H9 (cell line): ENCODE results near the gene PROM1. TPM values are rescaled to one million over a fixed set of nuclear protein-coding genes. Genes with fewer than 3 reads are reported as not detected.

Experiments
- DNase-seq: peaks from one replicate; pipeline ENCODE4 v3.0.0-alpha.2; 2017
- H2AFZ ChIP-seq: one replicate; pipeline ENCODE4 v1.6.1; 2013; ENCODE audit warnings: mild to moderate bottlenecking, low read length, control low read depth, moderate library complexity
- H2AK5ac ChIP-seq: 2 replicates; pipeline ENCODE4 v1.6.1; 2013; ENCODE audit warnings: low read length, control low read depth, mixed read lengths; ENCODE audit not compliant: insufficient read length
- H2BK120ac ChIP-seq: one replicate; pipeline ENCODE4 v1.6.1; 2013; ENCODE audit warnings: low read depth, mild to moderate bottlenecking, low read length, control low read depth, inconsistent platforms; ENCODE audit not compliant: poor library complexity, severe bottlenecking
- H2BK12ac ChIP-seq: 2 replicates; pipeline ENCODE4 v1.6.1; 2013; ENCODE audit warnings: low read length, control low read depth, mixed read lengths, low read depth; ENCODE audit not compliant: insufficient read length
- H2BK15ac ChIP-seq: 2 replicates; pipeline ENCODE4 v1.6.1; 2013; ENCODE audit warnings: low read depth, low read length, control low read depth
- H2BK20ac ChIP-seq: one replicate; pipeline ENCODE4 v1.6.1; 2013; ENCODE audit warnings: low read depth, mild to moderate bottlenecking, low read length, control low read depth, inconsistent platforms; ENCODE audit not compliant: poor library complexity, severe bottlenecking
- H2BK5ac ChIP-seq: 2 replicates; pipeline ENCODE4 v1.6.1; 2013; ENCODE audit warnings: low read length, control low read depth, mixed read lengths; ENCODE audit not compliant: insufficient read length
- H3K14ac ChIP-seq: 2 replicates; pipeline ENCODE4 v1.6.1; 2013; ENCODE audit warnings: low read length, control low read depth; ENCODE audit not compliant: insufficient read depth
- H3K18ac ChIP-seq: 2 replicates; pipeline ENCODE4 v1.6.1; 2013; ENCODE audit warnings: low read depth, mild to moderate bottlenecking, mixed read lengths, low read length, control low read depth; ENCODE audit not compliant: insufficient read length
- H3K23ac ChIP-seq: 2 replicates; pipeline ENCODE4 v1.6.1; 2013; ENCODE audit warnings: low read length, control low read depth, mixed read lengths, low read depth; ENCODE audit not compliant: insufficient read length
- H3K23me2 ChIP-seq: 2 replicates; pipeline ENCODE4 v1.6.1; 2013; ENCODE audit warnings: low read depth, mild to moderate bottlenecking, mixed read lengths, low read length, control low read depth; ENCODE audit not compliant: insufficient read length, poor library complexity, severe bottlenecking
- H3K27ac ChIP-seq: 2 replicates; pipeline ENCODE4 v1.5.1; 2013; ENCODE audit warnings: low read length, control low read depth, mixed read lengths, low read depth; ENCODE audit not compliant: insufficient read length
- H3K27me3 ChIP-seq: 2 replicates; pipeline ENCODE4 v1.6.1; 2013; ENCODE audit warnings: low read length, control low read depth, inconsistent platforms; ENCODE audit not compliant: insufficient read depth
- H3K4ac ChIP-seq: 2 replicates; pipeline ENCODE4 v1.6.1; 2013; ENCODE audit warnings: low read depth, mild to moderate bottlenecking, control low read depth, inconsistent platforms, low read length, moderate library complexity
- H3K4me1 ChIP-seq: 2 replicates; pipeline ENCODE4 v1.6.1; 2013; ENCODE audit warnings: low read length, control low read depth, inconsistent platforms; ENCODE audit not compliant: insufficient read depth
- H3K4me2 ChIP-seq: 2 replicates; pipeline ENCODE4 v1.6.1; 2013; ENCODE audit warnings: low read length, control low read depth, mixed read lengths; ENCODE audit not compliant: insufficient read length, insufficient read depth
- H3K56ac ChIP-seq: 2 replicates; pipeline ENCODE4 v1.6.1; 2013; ENCODE audit warnings: low read depth, mild to moderate bottlenecking, mixed read lengths, low read length, control low read depth; ENCODE audit not compliant: insufficient read length
- H3K79me1 ChIP-seq: 2 replicates; pipeline ENCODE4 v1.6.1; 2013; ENCODE audit warnings: low read depth, mild to moderate bottlenecking, moderate library complexity, low read length, control low read depth, inconsistent platforms; ENCODE audit not compliant: insufficient read depth, poor library complexity, severe bottlenecking
- H3K79me2 ChIP-seq: 2 replicates; pipeline ENCODE4 v1.6.1; 2013; ENCODE audit warnings: low read length, control low read depth, inconsistent platforms; ENCODE audit not compliant: insufficient read depth
- H3K9ac ChIP-seq: 2 replicates; pipeline ENCODE4 v1.6.1; 2013; ENCODE audit warnings: low read length, control low read depth, mixed read lengths; ENCODE audit not compliant: insufficient read length; ENCODE audit errors: extremely low read depth
- H3K9me3 ChIP-seq: one replicate; pipeline ENCODE4 v1.6.1; 2013; ENCODE audit warnings: low read depth, low read length, inconsistent platforms; ENCODE audit not compliant: control insufficient read depth
- H3T11ph ChIP-seq: one replicate; pipeline ENCODE4 v1.6.1; 2013; ENCODE audit warnings: mild to moderate bottlenecking, low read length, control low read depth, inconsistent platforms
- H4K20me1 ChIP-seq: one replicate; pipeline ENCODE4 v1.6.1; 2013; ENCODE audit not compliant: control insufficient read depth, insufficient read length, insufficient read depth
- H4K5ac ChIP-seq: 2 replicates; pipeline ENCODE4 v1.6.1; 2013; ENCODE audit warnings: low read depth, mild to moderate bottlenecking, mixed read lengths, low read length, control low read depth; ENCODE audit not compliant: insufficient read length
- H4K8ac ChIP-seq: replicated peaks from 2 replicates; pipeline ENCODE4 v1.6.1; 2013; ENCODE audit warnings: low read length, control low read depth, mixed read lengths, low read depth; ENCODE audit not compliant: insufficient read length
- H4K91ac ChIP-seq: 2 replicates; pipeline ENCODE4 v1.6.1; 2013; ENCODE audit warnings: low read depth, mild to moderate bottlenecking, moderate library complexity, mixed read lengths, low read length, control low read depth; ENCODE audit not compliant: insufficient read length
- H3K27ac Mint-ChIP-seq, 3 experiments: 2 replicates in 2 of 3; 3 replicates in 1 of 3; pipeline ENCODE4 v1.8.0; 2020 to 2021; ENCODE audit warnings: mixed read lengths in 3 of 3, mild to moderate bottlenecking in 1 of 3, moderate library complexity in 1 of 3
- H3K27me3 Mint-ChIP-seq: 2 replicates; pipeline ENCODE4 v1.8.0; 2021; ENCODE audit warnings: low read depth, mild to moderate bottlenecking, moderate library complexity, mixed read lengths
- H3K36me3 Mint-ChIP-seq, 3 experiments: 2 replicates in 2 of 3; 3 replicates in 1 of 3; pipeline ENCODE4 v1.8.0; 2020 to 2021; ENCODE audit warnings: low read depth in 3 of 3, mixed read lengths in 3 of 3; ENCODE audit not compliant: insufficient read depth in 1 of 3
- H3K4me1 Mint-ChIP-seq, 2 experiments: 2 replicates each; pipeline ENCODE4 v1.8.0; 2020; ENCODE audit warnings: mixed read lengths in 2 of 2
- H3K4me3 Mint-ChIP-seq, 2 experiments: 2 replicates in 1 of 2; 3 replicates in 1 of 2; pipeline ENCODE4 v1.8.0; 2020 to 2021; ENCODE audit warnings: mild to moderate bottlenecking in 2 of 2, mixed read lengths in 2 of 2, moderate library complexity in 1 of 2
- H3K9me3 Mint-ChIP-seq, 2 experiments: 2 replicates in 1 of 2; 3 replicates in 1 of 2; pipeline ENCODE4 v1.8.0; 2020; ENCODE audit warnings: mild to moderate bottlenecking in 2 of 2, mixed read lengths in 2 of 2, moderate library complexity in 1 of 2
- WGBS: extraction: QIAGEN DNeasy Blood & Tissue Kit; methylation state at CpG from one replicate; pipeline ENCODE4 v1.1.7; 2013; ENCODE audit warnings: missing lambda C conversion rate, low lambda C conversion rate, mixed read lengths; ENCODE audit not compliant: insufficient read length; ENCODE audit errors: extremely low coverage; 5-methylcytosine and 5-hydroxymethylcytosine counted together
- total RNA-seq: library from RNA; stranded (reverse); gene quantifications from 2 replicates; pipeline ENCODE4 v1.2.1, GENCODE V29; 2021
- TF ChIP-seq, protein P1 (sequence below): fragments of 200-600 bp; sonication (generic); conservative IDR thresholded peaks from 3 replicates; pipeline ENCODE4 v1.8.0; 2021; ENCODE audit warnings: antibody characterized with exemption, mild to moderate bottlenecking

The PROM1 gene
- total RNA-seq, 1 experiment from 2014 or later, result 98.3 TPM

DNA sequence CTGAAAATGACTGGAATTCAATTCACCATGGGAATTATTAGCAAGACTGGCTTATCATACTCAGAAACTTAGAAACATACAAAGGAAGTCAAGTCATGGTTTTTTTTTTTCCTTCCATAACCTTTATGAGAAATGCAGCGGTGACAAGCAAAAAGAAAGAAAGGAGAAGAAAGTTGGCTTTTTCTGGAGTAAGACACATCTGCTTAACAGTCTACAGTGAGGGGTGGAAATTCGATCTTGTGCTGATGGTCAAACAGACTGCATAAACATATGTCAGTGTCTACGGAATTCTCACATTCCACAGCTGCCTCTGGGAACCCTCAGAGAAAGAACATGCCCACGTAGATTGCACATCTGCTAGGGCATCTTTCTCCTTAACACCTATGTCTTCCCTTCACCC is 54.6 kb downstream of the PROM1 start:
- Histone ChIP-seq H3K18ac (no peak overlapping the region), H3K23ac (no peak overlapping the region), H3K4me1 (peaks cover 7% of the 10 kb centered on the region; the same call in 1 of the 2 replicates), H3T11ph (no peak overlapping the region), H3K9ac (no peak overlapping the region), H4K5ac (no peak overlapping the region), H3K4me2 (peak overlapping the region; percentile 17), H2BK15ac (no peak overlapping the region), H3K9me3 (no peaks in the 10 kb centered on the region), H3K79me1 (no peaks in the 10 kb centered on the region), H3K56ac (no peak overlapping the region), H3K27me3 (no peaks in the 10 kb centered on the region), H2BK12ac (no peak overlapping the region), H3K27ac (no peak overlapping the region), H2AFZ (no peak overlapping the region), H2BK120ac (no peak overlapping the region), H2AK5ac (no peak overlapping the region), H4K8ac (no peak overlapping the region), H3K4ac (no peak overlapping the region), H3K79me2 (no peaks in the 10 kb centered on the region), H4K20me1 (peaks cover 2% of the 10 kb centered on the region), H2BK20ac (no peak overlapping the region), H4K91ac (no peak overlapping the region), H3K23me2 (no peaks in the 10 kb centered on the region), H2BK5ac (no peak overlapping the region), H3K14ac (no peak overlapping the region)
- Mint-ChIP-seq H3K27me3 (no peaks in the 10 kb centered on the region), H3K9me3 (no peaks in the 10 kb centered on the region), H3K4me1 (peaks cover 19 to 27% of the 10 kb centered on the region in 2 experiments), H3K27ac (peak overlapping the region; percentile 69 to 89 (median 78); a peak in 5 of 7 replicates), H3K4me3 (peak overlapping the region in 1 of 2 experiments; percentile 30; a peak in 1 of 5 replicates), H3K36me3 (peaks cover 2 to 10% (median 4%) of the 10 kb centered on the region in 3 experiments; a peak in 5 of 7 replicates)
- TF ChIP-seq, protein P1, sequence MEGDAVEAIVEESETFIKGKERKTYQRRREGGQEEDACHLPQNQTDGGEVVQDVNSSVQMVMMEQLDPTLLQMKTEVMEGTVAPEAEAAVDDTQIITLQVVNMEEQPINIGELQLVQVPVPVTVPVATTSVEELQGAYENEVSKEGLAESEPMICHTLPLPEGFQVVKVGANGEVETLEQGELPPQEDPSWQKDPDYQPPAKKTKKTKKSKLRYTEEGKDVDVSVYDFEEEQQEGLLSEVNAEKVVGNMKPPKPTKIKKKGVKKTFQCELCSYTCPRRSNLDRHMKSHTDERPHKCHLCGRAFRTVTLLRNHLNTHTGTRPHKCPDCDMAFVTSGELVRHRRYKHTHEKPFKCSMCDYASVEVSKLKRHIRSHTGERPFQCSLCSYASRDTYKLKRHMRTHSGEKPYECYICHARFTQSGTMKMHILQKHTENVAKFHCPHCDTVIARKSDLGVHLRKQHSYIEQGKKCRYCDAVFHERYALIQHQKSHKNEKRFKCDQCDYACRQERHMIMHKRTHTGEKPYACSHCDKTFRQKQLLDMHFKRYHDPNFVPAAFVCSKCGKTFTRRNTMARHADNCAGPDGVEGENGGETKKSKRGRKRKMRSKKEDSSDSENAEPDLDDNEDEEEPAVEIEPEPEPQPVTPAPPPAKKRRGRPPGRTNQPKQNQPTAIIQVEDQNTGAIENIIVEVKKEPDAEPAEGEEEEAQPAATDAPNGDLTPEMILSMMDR, result no peak
- no peak for DNase-seq
- no CpG with 5 or more reads among the region's 4 CpGs for WGBS
